Activated CD4-positive, alpha-beta T cell treated with anti-CD3 and anti-CD28 coated beads, Interleukin-2, amount 10 ng/mL, durations not matched to agents 7 days and 5 days (primary cell): ENCODE results near the gene MINDY4. TPM values are rescaled to one million over a fixed set of nuclear protein-coding genes. Genes with fewer than 3 reads are reported as not detected.

ENCODE experiments used
- CTCF ChIA-PET: fragments of 350-600 bp; sonication (Branson Sonifier 250); formaldehyde crosslinking; loops from one replicate; lab custom pipeline; 2021; ENCODE audit warnings: antibody characterized with exemption; lab: Charles Lee
- POLR2A ChIA-PET: fragments of 350-600 bp; sonication (Branson Sonifier 250); formaldehyde crosslinking; loops from one replicate; lab custom pipeline; 2021; ENCODE audit warnings: antibody characterized with exemption; lab: Charles Lee
- DNase-seq: peaks from one replicate; pipeline ENCODE4 v3.0.0-alpha.2; 2020
- H3K27ac Mint-ChIP-seq: one replicate; pipeline ENCODE4 v1.8.0; 2021; ENCODE audit warnings: mild to moderate bottlenecking, moderate library complexity, mixed read lengths
- H3K27me3 Mint-ChIP-seq: one replicate; pipeline ENCODE4 v1.8.0; 2021; ENCODE audit warnings: mixed read lengths
- H3K36me3 Mint-ChIP-seq: one replicate; pipeline ENCODE4 v1.8.0; 2021; ENCODE audit warnings: low read depth, mixed read lengths
- H3K4me1 Mint-ChIP-seq: one replicate; pipeline ENCODE4 v1.8.0; 2021; ENCODE audit warnings: mixed read lengths
- H3K4me3 Mint-ChIP-seq: one replicate; pipeline ENCODE4 v1.8.0; 2021; ENCODE audit warnings: mild to moderate bottlenecking, moderate library complexity, mixed read lengths
- H3K9me3 Mint-ChIP-seq: one replicate; pipeline ENCODE4 v1.8.0; 2021; ENCODE audit warnings: mixed read lengths
- total RNA-seq, 2 experiments: library from RNA; stranded (reverse); gene quantifications; one replicate each; pipeline ENCODE4 v1.2.3, GENCODE V29; 2021

The MINDY4 gene
- total RNA-seq, 2 experiments from 2014 or later: 1.3 to 1.8 TPM

- CTCF ChIA-PET: no interaction called here
- H3K4me3 Mint-ChIP-seq: no peak overlapping the region
- H3K9me3 Mint-ChIP-seq: no peaks in the 10 kb centered on the region
- peaks cover 5% of the 10 kb centered on the region for H3K4me1 Mint-ChIP-seq
- no peak for DNase-seq
- H3K36me3 Mint-ChIP-seq: no peaks in the 10 kb centered on the region
- no peak overlapping the region for H3K27ac Mint-ChIP-seq
- POLR2A ChIA-PET: no interaction called here
- H3K27me3 Mint-ChIP-seq: no peaks in the 10 kb centered on the region
Observed at GRCh38 chr7:30903146-30903545, 131.9 kb downstream of the MINDY4 start.

DNA sequence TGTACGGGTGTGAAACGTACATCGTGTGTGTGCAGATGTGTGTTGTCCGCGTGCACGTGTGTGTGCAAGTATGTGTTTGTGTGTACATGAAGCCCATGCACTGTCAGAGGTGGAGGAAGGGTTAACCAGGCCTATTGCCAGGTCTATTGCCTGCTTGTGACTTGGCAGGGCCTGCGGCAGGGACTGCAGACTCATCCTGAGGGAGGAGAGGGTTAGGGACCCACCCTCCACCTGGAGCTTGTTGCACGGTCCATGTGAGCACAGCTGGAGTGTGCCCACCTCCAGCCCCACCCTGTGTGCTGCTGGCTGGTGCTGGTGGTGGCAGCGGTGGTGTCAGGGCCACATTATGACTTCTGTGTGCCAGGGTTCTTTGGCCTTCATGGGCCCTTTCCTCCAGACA is 133.3 kb downstream of the MINDY4 start:
- no peaks in the 10 kb centered on the region for H3K27me3 Mint-ChIP-seq
- DNase-seq: no peak
- H3K27ac Mint-ChIP-seq: no peak overlapping the region
- no peak overlapping the region for H3K4me3 Mint-ChIP-seq
- no peaks in the 10 kb centered on the region for H3K36me3 Mint-ChIP-seq
- CTCF ChIA-PET: no interaction called here
- POLR2A ChIA-PET: interaction anchor here (0.5 kb wide), 2 partner anchors 15 to 284 kb away, joined by 3 to 5 read pairs; no protein-coding TSS in a partner anchor
- H3K9me3 Mint-ChIP-seq: no peaks in the 10 kb centered on the region
- peaks cover 5% of the 10 kb centered on the region for H3K4me1 Mint-ChIP-seq

GRCh38 chr7:30905078-30906012 is 134.1 kb downstream of the MINDY4 start:
- Mint-ChIP-seq H3K27ac (no peak overlapping the region), H3K9me3 (no peaks in the 10 kb centered on the region), H3K4me3 (no peak overlapping the region), H3K4me1 (peaks cover 5% of the 10 kb centered on the region), H3K27me3 (no peaks in the 10 kb centered on the region), H3K36me3 (no peaks in the 10 kb centered on the region)
- CTCF ChIA-PET: no interaction called here
- DNase-seq: no peak
- POLR2A ChIA-PET: interaction anchor here (0.5 kb wide), 2 partner anchors 14 to 285 kb away, joined by 3 to 5 read pairs; no protein-coding TSS in a partner anchor

DNA sequence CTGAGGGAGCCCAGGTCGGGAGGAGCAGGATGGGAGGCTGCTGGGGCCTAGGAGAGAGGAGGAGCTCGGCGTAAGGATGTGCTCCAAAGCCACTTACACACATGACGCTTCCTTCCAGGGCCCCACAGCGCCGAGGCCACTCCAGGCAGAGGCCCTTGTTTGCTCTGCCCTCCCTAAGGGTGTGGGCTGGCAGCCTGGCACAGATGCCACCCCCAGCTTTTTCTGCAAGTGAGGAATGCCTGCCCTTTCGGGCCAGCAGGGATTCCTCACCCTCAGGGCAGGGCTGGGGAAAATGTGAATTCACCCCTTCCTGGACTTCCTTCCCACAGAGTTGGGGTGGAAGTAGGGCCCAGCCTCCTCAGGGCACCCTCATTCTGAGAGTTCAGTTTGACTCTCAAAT is 134.8 kb downstream of the MINDY4 start:
- Mint-ChIP-seq H3K27me3 (no peaks in the 10 kb centered on the region), H3K27ac (no peak overlapping the region), H3K36me3 (no peaks in the 10 kb centered on the region), H3K4me1 (peaks cover 5% of the 10 kb centered on the region), H3K4me3 (no peak overlapping the region), H3K9me3 (no peaks in the 10 kb centered on the region)
- POLR2A ChIA-PET: no interaction called here
- no peak for DNase-seq
- CTCF ChIA-PET: no interaction called here

DNA sequence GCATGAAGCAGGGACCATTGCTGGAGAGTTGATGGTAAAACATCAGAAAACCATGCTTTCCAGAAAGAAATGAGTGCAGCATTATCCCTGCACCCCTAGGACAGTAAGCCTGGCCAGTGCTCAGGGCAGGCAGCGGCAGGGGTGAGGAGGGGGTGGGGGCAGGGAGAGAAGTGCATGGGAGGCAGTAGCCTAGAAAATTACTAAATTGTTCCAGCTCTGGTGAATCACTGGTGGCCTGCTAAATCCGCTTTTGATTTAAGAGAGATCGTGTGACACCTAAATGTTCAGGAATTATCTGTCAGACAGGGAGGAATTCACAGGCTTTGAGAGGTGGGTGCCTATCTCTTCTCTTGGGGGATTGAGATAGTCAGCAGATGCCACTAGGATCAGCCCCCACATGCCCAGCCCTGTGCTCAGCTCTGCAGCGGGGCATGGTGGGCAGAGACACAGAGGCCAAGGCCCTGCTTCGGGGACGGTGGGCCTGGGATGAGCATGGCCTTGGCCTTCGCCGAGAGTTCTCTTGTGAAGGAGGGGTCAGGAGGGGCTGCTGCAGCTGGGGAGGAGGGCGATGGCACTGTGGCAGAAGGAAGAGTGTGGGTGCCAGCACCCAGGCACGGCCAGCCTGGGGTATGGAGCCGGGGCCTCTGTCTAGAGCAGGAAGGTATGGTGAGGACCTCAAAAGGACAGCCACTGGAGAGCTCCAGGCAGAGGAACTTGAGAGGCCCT is 135.5 kb downstream of the MINDY4 start:
- H3K4me3 Mint-ChIP-seq: no peak overlapping the region
- POLR2A ChIA-PET: no interaction called here
- no peaks in the 10 kb centered on the region for H3K9me3 Mint-ChIP-seq
- H3K36me3 Mint-ChIP-seq: no peaks in the 10 kb centered on the region
- CTCF ChIA-PET: no interaction called here
- H3K27me3 Mint-ChIP-seq: no peaks in the 10 kb centered on the region
- DNase-seq: no peak
- H3K4me1 Mint-ChIP-seq: peaks cover 2% of the 10 kb centered on the region
- no peak overlapping the region for H3K27ac Mint-ChIP-seq

- Mint-ChIP-seq H3K27ac (no peak overlapping the region), H3K4me1 (no peaks in the 10 kb centered on the region), H3K27me3 (no peaks in the 10 kb centered on the region), H3K36me3 (no peaks in the 10 kb centered on the region), H3K4me3 (no peak overlapping the region), H3K9me3 (no peaks in the 10 kb centered on the region)
- ChIA-PET CTCF (no interaction called here), POLR2A (no interaction called here)
- DNase-seq: no peak
Observed at GRCh38 chr7:30907527-30908267, 136.5 kb downstream of the MINDY4 start.

DNA sequence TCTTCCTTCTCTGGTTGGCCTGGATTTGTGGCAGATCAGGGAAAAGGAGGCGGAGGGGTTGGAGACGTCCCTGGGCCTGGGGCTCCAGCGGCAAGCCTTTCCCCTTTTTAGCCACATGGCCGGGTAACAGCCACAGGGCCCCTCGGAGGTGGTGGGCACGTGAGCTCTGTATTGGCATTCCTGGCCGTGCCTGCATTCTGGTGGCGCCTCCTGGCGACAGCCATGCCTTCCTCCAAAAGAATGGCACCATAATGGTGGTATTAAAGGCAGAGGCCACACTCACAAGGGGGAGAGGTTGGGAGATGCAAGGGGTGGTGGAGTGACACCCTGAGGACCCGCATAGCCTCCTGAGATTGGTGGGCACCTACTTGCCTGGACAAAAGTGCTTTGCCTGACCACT is 137.5 kb downstream of the MINDY4 start:
- ChIA-PET CTCF (no interaction called here), POLR2A (no interaction called here)
- Mint-ChIP-seq H3K27me3 (no peaks in the 10 kb centered on the region), H3K4me3 (no peak overlapping the region), H3K36me3 (no peaks in the 10 kb centered on the region), H3K27ac (no peak overlapping the region), H3K4me1 (no peaks in the 10 kb centered on the region), H3K9me3 (no peaks in the 10 kb centered on the region)
- no peak for DNase-seq

DNA sequence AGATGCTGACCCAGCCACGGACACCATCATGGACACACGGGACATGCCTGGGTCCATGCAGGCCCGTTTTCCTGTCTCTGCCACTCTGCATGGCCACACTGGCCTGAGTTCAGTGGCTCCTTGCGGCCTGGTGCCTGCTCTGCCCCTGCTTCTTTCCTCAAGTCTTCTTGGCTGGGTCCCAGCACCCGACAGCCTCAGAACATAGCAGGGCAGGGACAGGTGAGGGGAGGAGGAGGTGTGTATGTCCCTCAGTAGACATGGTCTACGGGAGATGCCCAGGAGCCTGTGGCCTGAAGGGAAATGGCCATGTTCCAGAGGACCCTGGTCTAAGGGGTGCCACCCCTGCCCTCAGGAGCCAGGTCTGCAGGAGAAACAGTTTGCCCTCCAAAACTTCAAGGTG is 138.2 kb downstream of the MINDY4 start:
- Mint-ChIP-seq H3K9me3 (no peaks in the 10 kb centered on the region), H3K36me3 (no peaks in the 10 kb centered on the region), H3K27me3 (no peaks in the 10 kb centered on the region), H3K27ac (no peak overlapping the region), H3K4me3 (no peak overlapping the region), H3K4me1 (no peaks in the 10 kb centered on the region)
- ChIA-PET POLR2A (no interaction called here), CTCF (no interaction called here)
- DNase-seq: no peak

DNA sequence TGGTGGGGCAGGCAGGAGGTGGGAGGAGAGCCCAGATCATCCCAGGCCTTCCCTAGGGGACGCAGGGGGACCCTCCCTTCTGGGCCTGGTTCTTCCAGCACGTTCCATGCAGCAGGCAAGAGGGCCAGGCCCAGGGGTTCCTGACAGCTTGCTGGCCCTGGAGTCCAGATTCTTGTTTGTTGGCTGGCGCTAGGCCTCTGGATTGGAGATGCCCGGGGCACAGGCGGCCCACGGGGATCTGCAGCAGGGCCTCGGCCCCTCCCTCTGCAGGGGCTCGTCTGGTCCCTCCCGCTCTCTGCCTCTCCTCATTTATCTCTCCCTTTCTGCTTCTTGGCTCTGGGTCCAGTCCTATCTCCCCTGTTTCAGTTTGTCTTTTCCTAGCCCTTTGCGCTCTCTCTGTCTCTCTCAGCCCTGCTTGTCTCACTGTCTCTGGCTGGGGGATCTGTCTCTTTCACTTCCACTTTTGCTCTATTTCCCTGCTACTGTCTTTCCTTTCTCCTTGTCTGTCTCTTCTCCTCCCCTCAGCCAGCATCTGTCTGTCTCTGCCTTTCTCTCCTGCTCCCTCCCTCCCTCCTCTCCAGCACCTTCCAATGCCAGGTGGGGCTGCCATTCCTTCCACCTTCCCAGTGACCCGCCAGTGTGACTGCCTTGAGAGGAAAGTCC is 139.3 kb downstream of the MINDY4 start:
- CTCF ChIA-PET: no interaction called here
- H3K9me3 Mint-ChIP-seq: no peaks in the 10 kb centered on the region

DNA sequence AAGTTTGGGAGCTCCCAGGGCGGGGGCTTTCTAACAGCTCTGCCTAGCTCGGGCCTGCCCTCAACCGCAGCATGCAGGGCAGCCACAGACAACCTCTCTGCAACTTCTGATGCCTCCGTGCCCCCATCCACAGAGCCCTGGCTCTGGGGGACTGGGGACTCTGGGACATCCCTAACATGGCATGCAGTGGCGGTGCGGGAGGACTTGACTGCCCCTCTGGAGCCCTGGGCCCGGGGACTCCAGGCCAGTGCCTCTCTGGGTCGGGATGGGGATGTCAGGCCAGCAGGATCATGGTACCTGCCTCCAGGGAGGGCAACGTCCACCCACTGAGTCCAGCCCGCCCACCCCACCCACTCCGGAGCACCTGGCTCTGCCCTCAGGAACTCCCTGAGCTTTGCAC is 139.9 kb downstream of the MINDY4 start:
- ChIA-PET POLR2A (no interaction called here), CTCF (no interaction called here)
- Mint-ChIP-seq H3K9me3 (no peaks in the 10 kb centered on the region), H3K4me3 (no peak overlapping the region), H3K4me1 (no peaks in the 10 kb centered on the region), H3K27me3 (no peaks in the 10 kb centered on the region), H3K27ac (no peak overlapping the region), H3K36me3 (no peaks in the 10 kb centered on the region)
- DNase-seq: no peak

More for the DNA sequence above, 139.3 kb downstream of the MINDY4 start:
- Mint-ChIP-seq H3K4me3 (no peak overlapping the region), H3K27ac (no peak overlapping the region), H3K27me3 (no peaks in the 10 kb centered on the region), H3K4me1 (no peaks in the 10 kb centered on the region), H3K36me3 (no peaks in the 10 kb centered on the region)
- no peak for DNase-seq
- POLR2A ChIA-PET: no interaction called here

GRCh38 chr7:30911561-30911969 is 140.3 kb downstream of the MINDY4 start, which contains the start of gene AQP1:
Gene AQP1 (plus strand): TSS chr7:30911853. CDS start chr7:30911910, 57 bp downstream.
- H3K9me3 Mint-ChIP-seq: no peaks in the 10 kb centered on the region

DNA sequence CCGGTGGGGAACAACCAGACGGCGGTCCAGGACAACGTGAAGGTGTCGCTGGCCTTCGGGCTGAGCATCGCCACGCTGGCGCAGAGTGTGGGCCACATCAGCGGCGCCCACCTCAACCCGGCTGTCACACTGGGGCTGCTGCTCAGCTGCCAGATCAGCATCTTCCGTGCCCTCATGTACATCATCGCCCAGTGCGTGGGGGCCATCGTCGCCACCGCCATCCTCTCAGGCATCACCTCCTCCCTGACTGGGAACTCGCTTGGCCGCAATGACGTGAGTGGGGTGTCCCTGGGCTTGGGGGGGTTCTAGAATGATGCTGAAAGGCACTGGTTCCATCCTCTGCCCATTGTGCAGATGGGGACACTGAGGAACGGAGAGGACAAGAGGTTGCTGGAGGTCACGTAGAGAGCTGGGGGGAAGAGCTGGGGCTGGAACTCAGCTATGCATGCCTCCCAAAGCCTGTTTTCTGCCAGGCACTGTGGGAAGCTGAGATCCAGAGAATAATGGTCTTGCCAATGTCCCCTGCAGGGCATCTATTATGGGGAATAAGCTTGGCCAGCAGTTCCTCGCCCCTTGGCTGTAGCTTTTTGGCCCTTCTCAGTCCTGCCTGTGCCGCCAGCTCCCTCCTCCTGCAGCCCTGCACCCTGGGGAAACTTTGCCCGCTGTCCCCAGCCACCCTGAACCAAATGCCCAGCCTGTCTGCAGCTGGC is 141.0 kb downstream of the MINDY4 start:
- ChIA-PET CTCF (no interaction called here), POLR2A (no interaction called here)
- H3K4me3 Mint-ChIP-seq: no peak overlapping the region
- H3K36me3 Mint-ChIP-seq: no peaks in the 10 kb centered on the region
- DNase-seq: no peak
- no peaks in the 10 kb centered on the region for H3K9me3 Mint-ChIP-seq
- no peaks in the 10 kb centered on the region for H3K4me1 Mint-ChIP-seq
- no peaks in the 10 kb centered on the region for H3K27me3 Mint-ChIP-seq
- H3K27ac Mint-ChIP-seq: no peak overlapping the region

More at GRCh38 chr7:30911561-30911969, 140.3 kb downstream of the MINDY4 start, which contains the start of gene AQP1:
- DNase-seq: no peak
- Mint-ChIP-seq H3K36me3 (no peaks in the 10 kb centered on the region), H3K4me1 (no peaks in the 10 kb centered on the region), H3K27me3 (no peaks in the 10 kb centered on the region), H3K4me3 (no peak within 1 kb of the TSS), H3K27ac (no peak within 1 kb of the TSS)
- ChIA-PET POLR2A (no interaction called here), CTCF (no interaction called here)
